GM19372 (cell line): ENCODE results near the gene FGF21.
"Not testable (repeated sequence)": the region's sequence is repeated elsewhere in the genome, so short reads cannot be mapped to it uniquely, and the experiment has no call there.

Source experiments
- ATAC-seq: cut with Tn5 transposase; IDR thresholded peaks from one replicate; pipeline ENCODE4 v1.9.1; 2021; ENCODE audit warnings: mild to moderate bottlenecking, low read depth, moderate library complexity; ENCODE audit not compliant: unreplicated experiment

The FGF21 gene

GRCh38 chr19:48755084-48755641 is at the start of gene FGF21:
Gene FGF21 (plus strand): TSS chr19:48755524. CDS start chr19:48756237, 713 bp downstream.
- no peak for ATAC-seq

GRCh38 chr19:48708471-48708870 is 46.9 kb upstream of the FGF21 start:
- ATAC-seq: no peak

GRCh38 chr19:48711106-48711662 is 44.1 kb upstream of the FGF21 start:
- ATAC-seq: no peak

- no peak for ATAC-seq
Observed at GRCh38 chr19:48713041-48713863, 42.1 kb upstream of the FGF21 start.

- peak; percentile 87 for ATAC-seq
Observed at GRCh38 chr19:48713864-48714755, 41.2 kb upstream of the FGF21 start.

GRCh38 chr19:48714759-48715675 is 40.3 kb upstream of the FGF21 start:
- ATAC-seq: no peak

GRCh38 chr19:48715681-48716171 is 39.6 kb upstream of the FGF21 start:
- ATAC-seq: no peak

- no peak for ATAC-seq
Observed at GRCh38 chr19:48716562-48717291, 38.6 kb upstream of the FGF21 start.

- ATAC-seq: not testable (repeated sequence)
Observed at GRCh38 chr19:48718106-48718505, 37.2 kb upstream of the FGF21 start.

GRCh38 chr19:48718711-48719231 is 36.6 kb upstream of the FGF21 start:
- no peak for ATAC-seq

GRCh38 chr19:48719263-48720171 is 35.8 kb upstream of the FGF21 start, which contains the start of gene MAMSTR:
Gene MAMSTR (minus strand): TSS chr19:48719725. CDS start chr19:48719031, 694 bp downstream.
- ATAC-seq: no peak

- no peak for ATAC-seq
Observed at GRCh38 chr19:48720251-48720612, 35.1 kb upstream of the FGF21 start.

- ATAC-seq: peak; percentile 78
Observed at GRCh38 chr19:48720613-48721296, 34.6 kb upstream of the FGF21 start.

- no peak for ATAC-seq
Observed at GRCh38 chr19:48722196-48722708, 33.1 kb upstream of the FGF21 start.

- no peak for ATAC-seq
Observed at GRCh38 chr19:48724796-48725753, 30.2 kb upstream of the FGF21 start.

- ATAC-seq: no peak
Observed at GRCh38 chr19:48726556-48726955, 28.8 kb upstream of the FGF21 start.
